Heart right ventricle (tissue), 16 donors: ENCODE measurements around the gene DROSHA. TPM values are rescaled to one million over a fixed set of nuclear protein-coding genes. Genes with fewer than 3 reads are reported as not detected.

ENCODE experiments used
- ATAC-seq, 8 donors: fragments of 200-7000 bp; cut with Tn5 transposase; one replicate each; pipeline ENCODE4 v1.9.1; 2020; ENCODE audit warnings: mild to moderate bottlenecking in 8 of 8, moderate library complexity in 8 of 8, moderate number of reproducible peaks in 1 of 8
- DNase-seq, 2 donors: peaks; one replicate each; pipeline ENCODE4 v3.0.0-alpha.2; 2020
- H3K27ac ChIP-seq, 10 donors: fragments of 200-600 bp; sonication (generic) in 2 of 10; one replicate each; pipeline versions ENCODE4 v1.5.0 to v1.8.0; 2020 to 2022; ENCODE audit warnings: mild to moderate bottlenecking in 3 of 10
- H3K27me3 ChIP-seq, 7 donors: fragments of 200-600 bp; one replicate each; pipeline ENCODE4 v1.8.0; 2021 to 2022; ENCODE audit warnings: mild to moderate bottlenecking in 2 of 7
- H3K36me3 ChIP-seq, 9 donors: fragments of 200-600 bp; sonication (generic) in 1 of 9; one replicate each; pipeline versions ENCODE4 v1.5.0 to v1.8.0; 2020 to 2022; ENCODE audit warnings: mild to moderate bottlenecking in 2 of 9
- H3K4me1 ChIP-seq, 9 donors: fragments of 200-600 bp; sonication (generic) in 1 of 9; one replicate each; pipeline versions ENCODE4 v1.5.0 to v1.8.0; 2020 to 2022; ENCODE audit warnings: mild to moderate bottlenecking in 4 of 9
- H3K4me3 ChIP-seq, 10 donors: fragments of 200-600 bp; sonication (generic) in 2 of 10; one replicate each; pipeline versions ENCODE4 v1.5.0 to v1.8.0; 2020 to 2022; ENCODE audit warnings: mild to moderate bottlenecking in 7 of 10, moderate library complexity in 2 of 10
- H3K9me3 ChIP-seq, 11 donors: fragments of 200-600 bp in 10 of 11; sonication (generic) in 2 of 11; one replicate each; pipeline versions ENCODE4 v1.5.0 to v1.8.0; 2013 to 2022; ENCODE audit warnings: mild to moderate bottlenecking in 2 of 11, control low read depth in 1 of 11, moderate library complexity in 1 of 11
- WGBS, 2 donors: extraction: QIAGEN DNeasy Blood & Tissue Kit; methylation state at CpG; one replicate each; pipeline ENCODE4 v1.1.7; 2013; ENCODE audit warnings: inconsistent platforms in 1 of 2; 5-methylcytosine and 5-hydroxymethylcytosine counted together
- intact Hi-C, 10 donors: fragments of 100-400 bp; cut with DNase I; formaldehyde crosslinking; loops; one replicate each; pipeline versions ENCODE4 v1.11.1 to v1.14.2; 2022
- polyA plus RNA-seq, 2 donors: library from polyadenylated mRNA; stranded (reverse); fragments of 200-250 nt; gene quantifications; one replicate each; pipeline ENCODE4 v1.2.3, GENCODE V29; 2013
- total RNA-seq, 10 donors: library from RNA; stranded (reverse); fragmentation: NEBNext Ultra II Directional in 3 of 10; extraction: Animal tissue kit (Norgen Biotek cat#: 25700) in 3 of 10; gene quantifications; one replicate each; pipeline versions ENCODE4 v1.2.1 to v1.2.4, GENCODE V29; 2021 to 2023
- TF ChIP-seq, protein P1 (sequence below), 9 donors: fragments of 200-600 bp; sonication (generic) in 2 of 9; IDR thresholded peaks; one replicate each; pipeline versions ENCODE4 v1.5.0 to v1.8.0; 2021 to 2022; ENCODE audit warnings: antibody characterized with exemption in 9 of 9, mild to moderate bottlenecking in 5 of 9, moderate library complexity in 1 of 9
- donor health status: Arrhythmogenic right ventricular cardiomyopathy.
- donor health status: ischemic (EF 13 %, LVEDD 7.1; RV severe dilation, severe dysfunction).
- donor health status: healthy with polysubstance abuse.
- donor health status: DM: no; HTN: yes; CAD: no.
- donor health status: DM: no; HTN: no; CAD: no.
- donor health status: ischemic (EF 25% LVEDD 6.9; RV normal size, moderate dysfunction).
- donor health status: ischemic (EF 25% LVEDD 5.7; RV mildly dilated, moderate dysfunction).
- donor health status: healthy.
- donor health status: DM: yes; HTN: yes; CAD: no.
- donor health status: Ischemic cardiomyopathy.
- donor health status: ischemic (EF 35%, LVEDD 5.7; RV mildly dilated, moderate dysfunction).
- donor health status: nonischemic (EF 11% LVEDD 7.7; RV severe dilation, severe dysfunction).
- donor health status: DM: yes; HTN: yes; CAD: no.
- donor health status: PGD.
- donor health status: ischemic (EF 29% LVEDD 5.4; RV normal size, mild dysfunction).
- donor health status: nonischemic (EF 23%, LVEDD 6.1; RV moderate dilation, normal function).

The DROSHA gene
- total and polyA plus RNA-seq, 12 donors, result 29.8 to 47.6 (median 36.2) TPM

DNA sequence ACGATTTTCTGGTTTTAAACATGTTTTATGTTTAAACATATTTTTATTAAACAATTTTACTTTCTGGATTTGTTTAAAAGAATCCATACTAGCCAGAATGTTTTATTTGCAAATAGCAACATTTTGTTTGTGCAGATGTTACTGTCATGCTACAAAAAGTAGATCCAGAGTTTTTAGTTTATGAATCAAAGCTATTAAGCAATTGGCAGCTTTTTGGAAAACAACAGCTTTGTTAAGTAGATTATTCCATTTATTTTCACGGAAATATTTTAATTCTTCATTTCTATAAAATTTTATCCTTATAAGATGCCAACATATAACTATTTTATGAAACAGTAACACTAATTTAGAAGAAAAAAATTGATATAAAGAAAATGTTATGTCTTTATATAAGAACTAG, 60.9 kb downstream of the DROSHA start:
- 84 to 89% methylated on average over 2 of the region's 2 CpGs for WGBS, 2 donors
- H3K36me3 ChIP-seq, result peaks cover 0 to 67% (median 6%) of the 10 kb centered on the region in 9 donors

DNA sequence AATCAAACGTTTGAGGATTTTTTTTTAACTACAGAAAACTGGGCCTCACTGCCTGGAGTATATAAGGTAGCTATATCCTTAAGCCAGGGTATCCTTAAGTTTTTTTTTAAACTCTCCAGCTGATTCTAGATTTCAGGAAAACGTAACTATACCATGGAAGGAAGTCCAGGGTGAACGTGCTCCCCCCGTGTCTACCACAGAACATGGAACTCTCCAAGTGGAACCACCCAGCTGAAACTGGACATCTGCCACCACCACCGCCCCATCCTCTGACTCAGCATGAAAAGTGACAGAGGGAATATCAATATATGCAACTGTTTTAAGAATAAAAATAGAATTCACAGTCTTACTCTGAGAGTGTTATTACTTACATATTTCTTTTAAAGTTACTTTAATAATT, 61.3 kb downstream of the DROSHA start:
- Histone ChIP-seq H3K36me3 (peaks cover 0 to 67% (median 7%) of the 10 kb centered on the region in 9 donors), H3K27me3 (no peaks in the 10 kb centered on the region), H3K4me1 (peaks cover 0 to 14% (median 0%) of the 10 kb centered on the region in 9 donors), H3K27ac (no peak overlapping the region), H3K4me3 (no peak overlapping the region), H3K9me3 (no peaks in the 10 kb centered on the region)
- intact Hi-C loops, result no loop called here
- DNase-seq, result peak; percentile 53 to 56
- peak in 7 of 8 donors; percentile 43 to 83 (median 71) for ATAC-seq
- 40 to 56% methylated on average over 5 of the region's 5 CpGs for WGBS, 2 donors
- TF ChIP-seq, protein P1, sequence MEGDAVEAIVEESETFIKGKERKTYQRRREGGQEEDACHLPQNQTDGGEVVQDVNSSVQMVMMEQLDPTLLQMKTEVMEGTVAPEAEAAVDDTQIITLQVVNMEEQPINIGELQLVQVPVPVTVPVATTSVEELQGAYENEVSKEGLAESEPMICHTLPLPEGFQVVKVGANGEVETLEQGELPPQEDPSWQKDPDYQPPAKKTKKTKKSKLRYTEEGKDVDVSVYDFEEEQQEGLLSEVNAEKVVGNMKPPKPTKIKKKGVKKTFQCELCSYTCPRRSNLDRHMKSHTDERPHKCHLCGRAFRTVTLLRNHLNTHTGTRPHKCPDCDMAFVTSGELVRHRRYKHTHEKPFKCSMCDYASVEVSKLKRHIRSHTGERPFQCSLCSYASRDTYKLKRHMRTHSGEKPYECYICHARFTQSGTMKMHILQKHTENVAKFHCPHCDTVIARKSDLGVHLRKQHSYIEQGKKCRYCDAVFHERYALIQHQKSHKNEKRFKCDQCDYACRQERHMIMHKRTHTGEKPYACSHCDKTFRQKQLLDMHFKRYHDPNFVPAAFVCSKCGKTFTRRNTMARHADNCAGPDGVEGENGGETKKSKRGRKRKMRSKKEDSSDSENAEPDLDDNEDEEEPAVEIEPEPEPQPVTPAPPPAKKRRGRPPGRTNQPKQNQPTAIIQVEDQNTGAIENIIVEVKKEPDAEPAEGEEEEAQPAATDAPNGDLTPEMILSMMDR (IDR thresholded peaks at IDR 0.05), result no peak

More for the DNA sequence above, 60.9 kb downstream of the DROSHA start:
- Histone ChIP-seq H3K27ac (no peak overlapping the region), H3K27me3 (no peaks in the 10 kb centered on the region), H3K9me3 (no peaks in the 10 kb centered on the region), H3K4me3 (no peak overlapping the region), H3K4me1 (peaks cover 0 to 14% (median 0%) of the 10 kb centered on the region in 9 donors)
- TF ChIP-seq, protein P1 (IDR thresholded peaks at IDR 0.05), result no peak
- intact Hi-C loops, result no loop called here
- DNase-seq (no peak), ATAC-seq (no peak)

DNA sequence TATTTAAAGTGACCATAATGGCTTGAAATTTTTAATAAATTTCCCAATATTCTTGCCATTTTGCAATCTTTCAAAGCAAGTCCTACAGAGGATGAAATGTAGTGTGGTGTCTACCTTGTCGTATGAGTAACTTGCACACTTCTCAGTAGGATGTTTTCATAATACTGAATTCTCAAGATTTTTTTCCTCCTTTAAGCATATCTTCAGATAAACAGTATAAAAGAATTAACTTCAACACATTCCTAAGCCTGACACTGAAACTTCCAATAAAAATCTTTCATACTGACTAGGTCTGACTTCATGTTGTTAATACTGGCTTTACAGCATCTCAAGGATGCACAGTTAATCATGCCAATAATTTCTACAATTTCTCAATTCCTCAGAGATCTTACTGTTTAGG, 62.0 kb downstream of the DROSHA start:
- DNase-seq (no peak), ATAC-seq (no peak)
- TF ChIP-seq, protein P1 (IDR thresholded peaks at IDR 0.05), result no peak
- WGBS, 2 donors, result 94 to 96% methylated on average over 1 of the region's 1 CpG
- intact Hi-C loops, result no loop called here
- no peaks in the 10 kb centered on the region for H3K9me3 ChIP-seq
- peaks cover 0 to 67% (median 12%) of the 10 kb centered on the region in 9 donors for H3K36me3 ChIP-seq
- no peaks in the 10 kb centered on the region for H3K27me3 ChIP-seq
- H3K27ac ChIP-seq, result no peak overlapping the region
- no peak overlapping the region for H3K4me3 ChIP-seq
- peaks cover 0 to 14% (median 0%) of the 10 kb centered on the region in 9 donors for H3K4me1 ChIP-seq

DNA sequence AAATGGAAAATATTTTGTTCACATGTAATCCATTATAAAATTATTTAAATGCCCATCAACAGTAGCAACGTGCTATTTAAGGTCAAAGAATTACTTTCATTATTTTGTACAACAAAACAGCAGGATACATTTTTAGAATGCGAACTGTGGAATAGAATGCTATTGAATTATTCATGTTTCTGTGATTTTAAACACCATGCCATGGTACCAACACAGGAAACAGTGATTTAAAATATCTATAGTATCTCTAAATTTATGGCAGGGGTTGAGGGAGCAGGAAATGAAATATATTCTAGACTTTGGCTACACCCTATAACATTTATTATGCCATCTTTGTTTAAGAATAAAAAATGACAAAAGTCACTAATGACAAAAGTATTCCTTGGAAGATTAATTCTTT, 62.4 kb downstream of the DROSHA start:
- WGBS, 2 donors, result 97% methylated on average over 2 of the region's 2 CpGs

More for the DNA sequence above, 62.4 kb downstream of the DROSHA start:
- Histone ChIP-seq H3K9me3 (no peaks in the 10 kb centered on the region), H3K4me3 (no peak overlapping the region), H3K4me1 (peaks cover 0 to 14% (median 0%) of the 10 kb centered on the region in 9 donors), H3K27ac (no peak overlapping the region), H3K27me3 (no peaks in the 10 kb centered on the region), H3K36me3 (peaks cover 0 to 68% (median 16%) of the 10 kb centered on the region in 9 donors)
- intact Hi-C loops, result no loop called here
- DNase-seq (no peak), ATAC-seq (no peak)
- TF ChIP-seq, protein P1 (IDR thresholded peaks at IDR 0.05), result no peak
